ENCODE measurements around the gene AVEN.

DNA sequence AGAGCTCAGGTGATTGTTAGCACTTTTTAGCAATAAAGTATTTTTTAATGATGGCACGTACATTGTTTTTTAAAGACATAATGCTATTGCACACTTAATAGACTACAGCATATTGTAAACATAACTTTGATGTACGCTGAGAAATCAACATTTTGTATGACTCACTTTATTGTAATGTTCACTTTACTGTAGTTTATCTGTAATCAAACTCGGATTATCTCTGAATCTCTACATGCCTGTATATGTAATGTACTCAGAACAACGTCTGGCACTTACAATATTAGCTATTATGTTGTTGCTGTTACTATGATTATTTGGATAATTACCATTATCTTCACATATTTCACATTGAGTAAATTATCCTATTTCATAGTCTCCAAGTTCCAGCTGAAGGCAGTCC, 208.7 kb downstream of the AVEN start:
- TF ChIP-seq CTCF (IDR thresholded peaks at IDR 0.05), result no peak
- no peak for TF ChIP-seq POLR2A (IDR thresholded peaks at IDR 0.05)

All from breast epithelium (tissue), 3 donors.